Esophagus mucosa (tissue), 1 donor: Measurements from ENCODE around the gene SUN3. TPM values are rescaled to one million over a fixed set of nuclear protein-coding genes. Genes with fewer than 3 reads are reported as not detected.

Experiments
- ATAC-seq: fragments of 200-7000 bp; cut with Tn5 transposase; one replicate; pipeline ENCODE4 v1.9.1; 2020
- total RNA-seq: library from RNA; stranded (reverse); gene quantifications from one replicate; pipeline ENCODE4 v1.2.4, GENCODE V29; 2023
- donor health status: DM: yes; HTN: yes; CAD: no.

The SUN3 gene, protein sequence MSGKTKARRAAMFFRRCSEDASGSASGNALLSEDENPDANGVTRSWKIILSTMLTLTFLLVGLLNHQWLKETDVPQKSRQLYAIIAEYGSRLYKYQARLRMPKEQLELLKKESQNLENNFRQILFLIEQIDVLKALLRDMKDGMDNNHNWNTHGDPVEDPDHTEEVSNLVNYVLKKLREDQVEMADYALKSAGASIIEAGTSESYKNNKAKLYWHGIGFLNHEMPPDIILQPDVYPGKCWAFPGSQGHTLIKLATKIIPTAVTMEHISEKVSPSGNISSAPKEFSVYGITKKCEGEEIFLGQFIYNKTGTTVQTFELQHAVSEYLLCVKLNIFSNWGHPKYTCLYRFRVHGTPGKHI
- not detected for total RNA-seq

DNA sequence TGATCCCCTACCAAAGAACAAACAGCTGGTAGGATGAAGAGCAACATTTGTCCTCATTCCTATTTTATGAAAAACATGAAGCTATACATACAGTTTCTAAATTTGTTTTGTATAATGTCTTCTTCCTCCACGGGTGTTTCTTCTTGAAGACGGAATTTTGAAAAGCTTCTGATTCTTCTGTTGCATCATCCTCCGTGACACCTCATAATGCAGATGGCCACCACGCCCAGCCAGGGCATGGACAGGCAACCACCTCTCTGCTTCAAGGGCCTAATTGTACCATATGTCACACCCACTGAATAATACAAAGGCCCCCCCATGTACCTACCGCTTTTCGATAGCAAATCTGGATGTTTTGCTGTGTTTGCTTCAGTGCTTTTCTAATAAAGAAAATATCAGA is at the start of gene SUN3:
TSS of gene SUN3 (minus strand) at position 170 of the 400 bp plus-strand sequence. CDS start at position 1, 169 bp downstream.
- peak; percentile 49 for ATAC-seq

DNA sequence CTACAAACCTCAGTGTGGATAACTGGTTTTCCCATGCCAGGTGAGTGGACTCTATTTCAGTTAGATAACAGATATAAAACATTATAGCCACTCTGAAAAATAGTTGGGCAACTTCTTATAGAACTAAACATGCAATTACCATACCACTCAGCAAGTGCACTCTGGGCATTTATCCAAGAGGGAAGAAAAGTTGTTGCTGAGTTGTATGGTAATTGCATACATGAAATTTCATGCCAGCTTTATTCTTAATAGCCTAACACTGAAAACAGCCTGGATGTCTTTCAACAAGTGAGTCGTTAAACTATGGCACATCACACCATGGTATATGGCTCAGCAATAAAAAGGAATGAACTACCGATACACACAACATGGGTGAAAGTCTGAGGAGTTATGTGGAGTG is 49.6 kb upstream of the SUN3 start:
- ATAC-seq: peak; percentile 42

DNA sequence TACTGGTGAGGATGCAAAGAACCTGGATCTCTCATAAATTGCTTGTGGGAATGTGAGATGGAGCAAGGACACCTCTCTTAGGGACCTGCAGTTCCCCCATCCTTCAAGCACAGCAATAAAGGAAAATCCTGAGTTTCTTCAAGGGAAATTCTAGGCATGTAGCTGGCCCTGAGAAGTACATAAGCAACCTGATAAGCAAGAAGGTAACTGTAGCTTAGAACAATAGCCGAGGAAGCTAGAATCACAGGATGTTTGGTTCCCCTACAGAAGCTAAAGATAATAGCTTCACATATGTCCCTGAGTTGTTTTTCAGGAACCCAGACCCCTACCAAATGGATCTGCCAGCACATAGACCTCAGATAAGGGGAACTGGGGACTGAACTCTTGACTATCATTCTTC is 48.5 kb upstream of the SUN3 start:
- no peak for ATAC-seq

DNA sequence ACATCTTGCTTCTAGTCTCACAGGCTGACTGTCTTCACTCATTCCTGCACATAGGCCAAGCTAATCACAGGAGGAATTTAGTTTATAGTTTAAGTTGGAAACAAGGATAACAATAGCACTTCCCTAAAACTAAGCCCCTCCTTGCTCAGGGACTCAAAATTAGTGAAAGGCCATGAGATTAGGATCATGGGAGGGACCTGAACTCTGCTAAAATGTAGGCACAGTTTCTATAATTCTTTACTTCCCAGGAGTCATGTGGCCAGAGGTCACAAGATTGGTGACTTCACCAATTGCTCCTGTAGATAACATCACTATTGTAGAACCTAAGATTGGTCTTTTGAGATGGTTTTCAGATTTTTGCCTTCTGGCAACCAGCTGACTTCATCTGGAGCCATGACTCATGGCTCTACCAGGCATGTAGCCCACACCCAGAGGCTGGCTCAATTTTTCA is 45.3 kb upstream of the SUN3 start:
- no peak for ATAC-seq

DNA sequence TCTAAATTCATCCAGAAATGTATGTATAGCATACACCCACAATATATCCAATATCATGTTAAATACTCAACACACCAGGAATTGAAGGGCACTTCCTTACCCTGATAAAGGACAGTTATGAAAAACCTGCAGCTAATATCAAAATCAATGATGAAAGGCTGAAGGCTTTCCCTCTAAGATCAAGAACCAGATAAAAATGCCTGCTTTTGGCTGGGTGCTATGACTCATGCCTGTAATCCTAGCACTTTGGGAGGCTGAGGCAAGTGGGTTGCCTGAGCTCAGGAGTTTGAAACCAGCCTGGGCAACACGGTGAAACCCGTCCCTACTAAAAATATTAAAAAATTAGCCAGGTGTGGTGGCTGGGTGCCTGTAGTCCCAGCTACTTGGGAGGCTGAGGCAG is 38.6 kb upstream of the SUN3 start:
- no peak for ATAC-seq

DNA sequence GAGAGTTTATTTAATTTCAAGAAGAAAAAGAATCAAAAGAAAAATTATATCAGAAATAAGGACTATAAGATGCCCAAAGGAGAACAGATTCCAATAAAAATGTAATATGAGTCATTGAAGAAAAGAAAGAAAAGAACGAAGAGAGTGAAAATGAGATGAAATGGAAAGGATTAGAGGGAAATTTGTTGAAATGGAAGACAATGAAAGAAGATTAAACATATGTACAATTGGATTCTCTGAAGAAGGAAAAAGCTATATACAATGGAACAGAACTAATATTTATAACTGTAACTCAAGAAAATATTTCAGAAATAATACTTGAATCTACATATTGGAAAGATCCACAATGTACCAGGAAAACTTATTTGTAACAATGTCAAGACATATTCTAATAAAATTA is 35.1 kb upstream of the SUN3 start:
- no peak for ATAC-seq

DNA sequence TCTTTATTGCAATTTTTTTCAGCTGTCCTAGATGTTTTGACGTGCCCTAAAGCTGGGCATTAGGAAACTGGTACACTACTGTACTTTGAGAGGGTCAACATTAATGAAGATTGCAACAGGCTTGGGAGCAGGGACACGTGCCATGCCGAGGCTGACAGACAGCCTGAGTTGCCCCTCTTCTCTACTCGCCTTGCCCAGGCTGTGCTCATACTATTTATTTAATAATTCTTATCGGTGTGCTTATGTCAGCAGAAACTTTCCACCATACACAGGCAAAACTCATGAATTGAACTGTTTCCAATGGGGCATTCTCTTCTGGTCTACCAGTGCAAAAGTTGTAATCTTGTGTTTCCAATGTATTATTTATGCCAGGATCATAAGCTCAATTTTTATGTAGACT is 30.8 kb upstream of the SUN3 start:
- no peak for ATAC-seq

DNA sequence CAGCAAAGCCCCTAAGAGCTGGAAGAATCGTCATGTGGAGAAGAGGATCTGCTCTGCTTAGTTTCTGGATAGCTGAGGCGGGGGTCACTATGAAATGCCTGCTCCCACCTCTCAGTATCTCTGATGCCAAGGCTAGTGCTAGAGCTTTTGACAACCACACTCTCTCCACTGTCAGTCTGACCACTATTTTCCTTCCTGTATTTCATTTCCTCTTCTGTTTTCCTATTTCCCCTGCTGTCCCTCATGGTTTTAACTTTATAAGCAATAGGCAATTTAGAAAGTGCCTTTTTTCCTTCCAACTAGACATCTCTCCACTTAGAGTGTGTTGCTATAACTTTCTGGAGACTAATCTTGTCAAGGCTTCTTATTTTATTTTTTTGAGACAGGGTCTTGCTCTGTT is 30.1 kb upstream of the SUN3 start:
- no peak for ATAC-seq

DNA sequence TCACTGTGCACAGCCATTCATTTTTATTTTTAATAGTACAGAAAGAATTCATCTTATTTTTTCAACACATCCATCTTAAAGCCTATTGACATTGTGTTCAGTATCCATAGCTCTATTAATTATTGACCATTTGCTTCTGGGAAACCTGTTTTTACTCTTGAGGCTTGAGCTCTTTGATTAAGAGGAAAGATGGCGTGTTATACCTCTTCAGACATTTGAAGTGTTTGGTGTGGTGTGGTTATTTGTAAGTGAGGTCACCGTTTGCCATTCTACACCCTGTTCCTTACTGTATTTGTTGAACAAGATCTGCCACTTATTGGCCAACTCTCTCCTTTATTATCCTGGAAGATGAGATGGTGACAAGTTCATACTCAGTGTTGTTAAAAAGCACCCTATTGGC is 24.8 kb upstream of the SUN3 start:
- ATAC-seq: peak; percentile 94

DNA sequence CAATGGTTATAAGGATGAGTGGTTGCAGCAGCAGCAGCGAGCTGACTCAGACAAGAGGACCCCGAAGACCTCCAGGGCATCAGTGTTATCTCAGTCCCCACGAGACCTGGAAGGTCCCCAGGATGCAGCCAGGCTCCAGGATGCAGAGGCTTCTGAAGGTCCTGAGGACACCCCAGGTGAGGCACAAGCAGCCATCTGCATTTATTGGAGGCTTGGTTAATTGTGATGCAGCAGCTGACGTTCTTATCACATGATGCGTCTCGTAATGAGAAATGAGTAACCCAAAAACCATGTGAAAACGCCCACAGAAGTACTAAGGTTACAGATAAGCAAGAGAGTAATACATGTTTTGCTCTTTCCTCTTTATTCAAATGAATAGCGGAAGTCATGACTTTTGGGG is 23.8 kb upstream of the SUN3 start:
- no peak for ATAC-seq

DNA sequence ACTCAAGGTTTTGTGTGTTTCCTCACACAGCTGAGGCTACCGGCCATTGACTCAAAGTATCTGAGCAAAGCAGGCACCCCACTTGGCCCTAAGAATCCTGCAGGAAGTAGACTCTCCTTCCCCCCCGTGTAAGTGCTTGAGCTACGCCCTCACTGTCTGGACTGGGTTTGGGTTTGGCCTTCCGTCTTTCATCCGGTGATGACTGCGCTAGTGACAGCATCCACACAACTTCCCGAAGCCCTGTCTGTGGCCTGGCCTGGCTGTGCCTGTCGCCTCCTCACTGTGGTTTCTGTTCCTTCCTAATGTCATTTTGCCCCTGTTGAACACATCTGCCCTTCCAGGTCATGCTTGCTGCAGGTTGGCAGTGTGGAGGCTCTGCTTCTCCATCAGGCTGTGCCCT is 20.9 kb upstream of the SUN3 start:
- peak; percentile 42 for ATAC-seq

DNA sequence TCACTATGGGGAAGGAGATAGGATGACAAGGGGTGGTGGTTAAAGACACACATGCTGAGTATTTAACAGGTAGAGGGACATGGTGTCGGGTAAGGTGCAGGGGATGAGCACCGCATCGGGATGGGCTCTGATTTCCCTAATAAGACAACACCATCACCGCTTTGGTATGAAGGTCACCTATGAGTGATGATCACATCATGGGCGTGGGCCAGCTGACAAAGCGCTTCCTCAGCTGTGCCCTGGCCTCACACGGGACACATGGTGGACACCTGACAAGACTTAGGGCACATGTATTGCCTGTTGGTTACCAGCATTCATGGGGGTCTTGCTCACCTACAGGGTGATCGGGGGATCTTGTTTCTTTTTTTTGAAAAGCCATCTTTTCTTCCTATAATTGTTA is 19.2 kb upstream of the SUN3 start:
- ATAC-seq: peak; percentile 89

DNA sequence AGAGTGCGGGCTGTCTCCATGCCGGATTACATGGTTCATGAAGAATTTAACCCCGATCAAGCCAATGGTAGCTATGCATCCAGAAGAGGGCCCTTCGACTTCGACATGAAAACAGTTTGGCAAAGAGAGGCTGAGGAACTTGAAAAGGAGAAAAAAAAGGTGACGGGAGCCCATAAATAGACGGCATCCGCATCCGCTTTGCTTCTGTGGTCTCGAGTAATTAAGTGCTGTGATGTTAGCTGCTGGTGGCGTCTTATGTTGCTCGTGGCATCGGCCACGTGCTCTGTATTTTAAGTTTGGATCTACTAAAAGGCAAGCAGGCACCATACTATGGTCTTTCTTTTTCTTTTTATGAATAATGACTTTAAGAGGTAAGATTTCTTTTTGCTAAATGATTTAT is 17.6 kb upstream of the SUN3 start:
- ATAC-seq: no peak

DNA sequence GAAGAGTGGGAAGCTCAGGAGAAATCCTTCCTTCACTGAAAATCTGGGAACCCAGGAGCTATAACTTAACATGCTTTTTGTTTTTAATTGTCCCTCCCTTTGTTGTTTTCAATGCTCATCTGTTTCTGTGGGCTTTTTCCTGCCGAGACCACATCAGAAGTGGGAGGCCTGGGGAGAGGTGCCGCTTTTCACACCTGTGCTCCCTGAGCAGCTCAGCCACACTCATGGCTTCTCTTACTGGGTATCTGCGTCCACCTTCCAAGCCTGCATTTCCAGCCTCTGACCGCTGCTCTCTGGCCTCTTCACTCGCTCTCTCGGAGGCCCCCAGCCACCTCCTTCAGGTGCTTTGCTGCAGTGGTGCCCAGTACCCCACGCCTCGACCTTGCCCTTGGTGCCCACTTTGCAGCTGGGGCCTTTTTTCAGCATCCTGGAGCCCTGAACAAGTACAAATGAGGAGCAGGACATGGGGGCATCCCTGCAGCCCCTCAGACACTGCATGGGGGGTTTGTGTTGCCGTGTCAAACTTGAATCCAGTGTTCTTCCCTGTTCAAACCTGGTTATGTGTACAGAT is 16.4 kb upstream of the SUN3 start:
- ATAC-seq: no peak

DNA sequence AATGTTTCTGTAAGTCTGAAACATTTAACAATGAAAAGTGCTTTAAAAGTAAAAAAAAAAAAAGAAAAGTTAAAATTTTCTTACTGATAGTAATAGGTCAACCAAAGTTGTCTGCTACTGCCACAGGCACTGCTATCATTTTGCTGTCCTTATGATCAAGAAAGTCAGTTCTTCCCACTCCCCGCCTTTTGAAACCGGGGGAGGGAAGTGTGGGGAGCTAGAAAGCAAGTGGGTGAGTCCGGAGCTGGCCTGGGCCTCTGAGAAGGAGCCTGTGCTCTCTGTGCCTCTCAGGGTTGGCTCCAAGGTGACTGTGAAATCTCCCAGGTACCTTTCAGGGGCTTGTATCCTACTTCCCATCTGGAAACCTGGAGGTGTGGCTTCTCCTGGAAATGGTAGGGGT is 13.7 kb upstream of the SUN3 start:
- ATAC-seq: no peak

DNA sequence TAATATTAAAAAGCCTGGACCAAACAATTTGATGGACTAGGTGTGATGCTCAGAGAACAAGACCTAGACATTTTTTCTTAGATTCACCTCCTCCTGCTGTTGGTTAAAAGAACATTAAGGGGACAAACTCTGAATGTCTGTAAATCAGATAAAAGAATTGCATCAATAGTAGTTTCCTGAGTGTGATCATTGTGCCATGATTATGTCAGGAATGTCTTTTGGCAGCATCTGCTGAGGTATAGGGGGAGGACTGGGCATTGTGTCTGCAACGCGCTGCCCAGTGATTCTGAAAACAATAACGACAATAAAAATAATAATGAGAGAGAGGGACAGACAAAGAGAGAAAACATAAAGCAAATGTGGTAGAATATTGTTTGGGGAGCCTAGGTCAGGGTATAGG is 13.3 kb upstream of the SUN3 start:
- ATAC-seq: no peak

DNA sequence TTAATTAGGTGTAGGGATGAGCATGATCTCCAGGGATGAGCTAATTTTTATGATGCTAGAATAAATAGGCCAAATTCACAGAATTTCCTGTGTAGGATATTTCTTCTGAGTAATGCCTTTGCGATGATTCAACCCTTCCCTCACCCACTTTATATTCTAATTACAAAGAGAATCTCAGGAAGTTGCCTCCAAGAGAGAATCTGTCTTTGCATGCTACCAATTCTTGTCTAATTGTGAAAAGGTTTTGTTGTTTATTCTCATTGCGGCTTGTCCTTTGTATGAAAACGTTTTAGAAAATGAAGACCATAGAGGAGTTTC is 12.7 kb upstream of the SUN3 start:
- no peak for ATAC-seq

DNA sequence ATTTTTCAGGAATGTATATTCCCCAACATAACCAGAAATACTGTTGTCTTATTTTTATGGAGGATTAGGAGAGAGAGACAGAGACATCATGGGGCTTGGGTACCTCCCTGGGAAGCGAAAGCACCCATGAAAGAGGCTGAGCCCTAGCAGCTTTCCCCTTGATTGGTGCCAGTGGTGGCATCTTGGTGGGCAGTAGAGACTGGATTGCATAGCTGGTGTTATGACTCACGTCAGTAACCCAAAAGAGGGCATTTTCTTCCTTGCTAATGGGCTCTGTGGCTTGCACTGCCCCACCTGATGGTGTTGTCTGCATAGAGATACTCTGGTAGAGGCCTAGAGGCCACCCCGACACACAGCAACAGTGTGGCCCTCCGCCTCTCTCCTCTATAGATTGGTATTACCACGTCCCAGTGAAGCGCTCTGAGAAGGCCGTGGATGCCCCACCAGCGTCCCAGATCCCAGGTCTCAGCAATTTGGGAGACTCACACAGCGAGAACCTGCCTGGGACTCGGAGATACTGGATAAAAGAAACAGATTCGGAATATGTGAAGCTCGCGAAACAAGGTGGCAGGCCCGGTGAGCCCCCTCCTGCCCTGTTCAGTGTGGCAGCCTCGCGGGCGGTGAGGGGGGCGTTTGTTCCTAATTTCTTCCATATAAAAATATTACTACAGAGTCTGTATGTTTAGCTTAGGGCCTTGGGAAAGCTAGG is 12.2 kb upstream of the SUN3 start:
- ATAC-seq: no peak

DNA sequence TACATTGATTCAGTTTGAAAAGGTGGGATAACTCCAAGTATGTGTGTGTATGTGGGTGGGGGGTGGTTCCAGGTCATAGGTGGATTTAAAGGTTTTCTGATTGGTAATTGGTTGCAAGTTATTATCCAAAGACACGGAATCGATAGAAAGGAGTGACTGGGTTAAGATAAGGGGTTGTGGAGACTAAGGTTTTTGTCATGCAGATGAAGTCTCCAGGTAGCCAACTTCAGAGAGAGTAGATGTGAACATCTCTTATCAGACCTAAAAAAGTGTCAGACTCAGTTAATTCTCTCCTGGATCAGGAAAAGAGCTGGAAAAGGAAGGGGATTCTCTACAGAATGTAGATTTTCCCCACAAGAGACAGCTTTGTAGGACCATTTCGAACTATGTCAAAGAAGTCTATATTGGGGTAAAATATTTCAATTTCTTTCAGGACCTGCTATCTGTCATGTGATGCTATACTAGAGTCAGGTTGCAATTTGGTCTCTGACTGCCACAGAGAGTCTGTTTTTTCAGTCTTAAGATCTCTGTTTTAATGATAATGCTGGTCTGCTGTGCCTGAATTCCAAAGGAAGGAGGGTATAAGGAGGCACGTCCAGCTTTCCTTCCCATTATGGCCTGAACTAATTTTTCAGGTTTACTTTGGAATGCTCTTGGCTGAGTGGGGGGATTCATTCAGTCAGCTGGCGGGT is 10.1 kb upstream of the SUN3 start:
- ATAC-seq: no peak

DNA sequence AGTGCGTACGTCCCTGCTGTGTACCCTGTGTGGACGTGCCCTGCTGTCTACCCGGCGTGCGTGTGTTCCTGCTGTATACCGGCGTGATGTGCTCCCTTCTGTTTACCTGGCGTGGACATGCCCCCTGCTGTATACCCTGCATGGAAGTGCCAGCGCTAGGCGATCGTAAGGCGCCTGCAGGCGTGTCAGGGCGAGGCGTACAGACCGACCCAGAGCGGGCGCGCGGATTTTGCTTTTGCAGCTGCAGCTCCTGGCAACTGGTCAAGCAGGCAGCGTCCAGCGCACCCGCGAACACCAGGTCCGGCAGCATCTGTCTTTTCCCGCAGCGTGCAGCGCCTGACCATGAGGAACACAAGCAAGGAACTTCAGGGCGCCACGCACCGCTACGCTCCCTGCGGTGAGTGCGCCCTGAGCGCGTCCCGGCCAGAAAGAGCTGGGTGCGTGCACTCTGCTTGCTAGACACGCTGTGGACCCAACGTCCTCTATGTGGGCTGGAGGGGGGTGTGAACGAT is 7.1 kb upstream of the SUN3 start:
- ATAC-seq: peak; percentile 52

DNA sequence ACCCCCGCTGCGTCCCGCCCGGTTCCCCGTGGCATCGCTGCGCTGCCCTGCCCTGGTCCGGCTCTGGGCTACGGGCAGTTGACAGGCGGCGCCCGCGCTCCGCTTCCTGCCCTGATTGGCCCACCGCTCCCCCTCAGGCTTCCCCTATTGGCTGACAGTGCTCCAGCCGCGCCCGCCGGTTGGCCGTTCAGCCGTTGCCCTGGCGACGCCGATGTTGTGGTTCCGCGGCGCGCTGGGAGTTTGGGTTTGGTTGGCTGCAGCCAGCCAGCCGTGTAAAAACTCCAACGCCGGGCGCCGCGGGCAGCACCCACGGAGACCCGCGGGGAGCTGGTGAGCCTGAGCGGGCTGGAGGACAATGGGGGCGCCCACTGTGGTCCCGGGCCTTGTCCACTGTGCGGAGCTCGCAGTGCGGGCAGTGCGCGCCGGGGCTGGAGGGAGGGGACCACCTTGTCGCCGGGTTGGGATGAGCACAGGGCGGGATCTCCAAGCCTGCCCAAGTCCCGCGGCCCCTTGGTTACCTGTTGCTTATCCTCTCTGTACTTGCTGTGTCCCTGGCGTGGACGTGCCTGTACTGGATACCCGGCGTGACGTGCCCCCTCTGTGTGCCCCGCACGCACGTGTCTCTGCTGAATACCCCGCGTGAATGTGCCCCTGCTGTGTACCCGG is 6.5 kb upstream of the SUN3 start, which contains the start of gene C7orf57:
TSS of gene C7orf57 (plus strand) at position 243 of the 666 bp plus-strand sequence. CDS start 766 bp downstream, outside the sequence.
- peak; percentile 97 for ATAC-seq

DNA sequence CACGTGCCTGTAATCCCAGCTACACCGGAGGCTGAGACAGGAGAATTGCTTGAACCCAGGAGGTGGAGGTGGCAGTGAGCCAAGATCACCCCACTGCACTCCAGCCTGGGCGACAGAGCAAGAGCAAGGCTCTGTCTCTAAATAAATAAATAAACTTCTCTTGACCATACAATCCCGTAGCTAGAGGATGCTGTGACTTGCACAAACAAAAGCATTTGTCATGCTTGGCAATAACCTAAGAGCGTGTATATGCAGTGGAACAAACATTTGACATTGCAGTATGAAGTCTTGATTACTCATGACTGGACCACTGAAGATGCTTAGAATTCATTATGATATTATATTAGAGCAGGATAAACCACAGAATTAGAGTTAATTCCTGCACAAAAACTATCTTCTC is 5.0 kb upstream of the SUN3 start:
- ATAC-seq: no peak

DNA sequence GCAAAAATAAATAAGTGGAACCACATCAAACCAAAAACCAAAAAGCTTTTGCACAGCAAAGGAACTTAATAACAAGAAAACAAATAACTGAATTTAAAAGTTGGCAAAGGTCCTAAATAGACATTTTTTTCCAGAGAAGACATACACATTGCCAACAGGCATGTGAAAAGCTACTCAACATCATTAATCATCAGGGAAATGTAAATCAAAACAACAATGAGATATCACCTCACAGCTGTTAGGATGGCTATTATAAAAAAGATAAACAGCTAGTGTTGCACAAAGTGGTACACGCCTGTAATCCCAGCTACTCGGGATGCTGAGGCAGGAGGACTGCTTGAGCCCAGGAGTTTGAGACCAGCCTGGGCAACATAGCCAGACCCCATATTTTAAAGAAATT is 2.2 kb upstream of the SUN3 start:
- ATAC-seq: no peak
